Measurements from ENCODE around the gene ZNF496.
"Not testable (repeated sequence)": the region's sequence is repeated elsewhere in the genome, so short reads cannot be mapped to it uniquely, and the experiment has no call there.

Gene ZNF496

DNA sequence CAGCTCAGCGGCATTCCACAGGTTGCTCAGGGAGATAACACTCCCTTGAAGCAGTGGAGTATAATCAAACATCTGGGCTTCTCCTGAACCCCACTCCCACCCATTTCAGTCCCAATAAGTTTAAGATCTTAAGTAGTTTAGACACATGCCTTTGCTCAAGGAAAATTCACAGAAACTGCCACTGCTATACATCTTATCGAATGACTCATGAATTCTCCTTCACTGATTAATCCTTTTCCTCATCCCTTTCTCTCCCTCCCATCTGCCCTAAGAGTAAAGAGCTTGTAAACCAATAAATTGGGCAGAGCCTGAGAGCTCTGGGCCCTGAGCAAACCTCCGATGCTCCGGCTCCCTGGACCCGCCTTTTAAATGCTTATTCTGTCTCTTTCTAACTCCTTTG, 65.6 kb downstream of the ZNF496 start:
- Histone ChIP-seq H3K4me3 (ENCODE audit: low read depth, low read length, poor library complexity, severe bottlenecking) (no peak overlapping the region), H3K9me2 (ENCODE audit: low read depth, low read length) (no peaks in the 10 kb centered on the region), H3K36me3 (ENCODE audit: insufficient read depth, low read length) (no peaks in the 10 kb centered on the region), H3K4me1 (ENCODE audit: insufficient read depth, low read length, severe bottlenecking) (no peaks in the 10 kb centered on the region), H3K4me2 (ENCODE audit: low read length) (no peak overlapping the region), H3K9me3 (ENCODE audit: low read length) (no peaks in the 10 kb centered on the region), H2AFZ (ENCODE audit: low read length) (no peak overlapping the region), H4K20me1 (ENCODE audit: insufficient read depth, low read length) (no peaks in the 10 kb centered on the region), H3K27ac (ENCODE audit: low read depth, low read length, poor library complexity, severe bottlenecking) (no peak overlapping the region), H3K9ac (ENCODE audit: low read length) (no peak overlapping the region), H3K27me3 (ENCODE audit: insufficient read depth, low read length) (no peaks in the 10 kb centered on the region), H3K79me2 (ENCODE audit: insufficient read depth, low read length) (no peaks in the 10 kb centered on the region), H3F3A (ENCODE audit: insufficient read depth, low read length) (no peaks in the 10 kb centered on the region)
- no peak for TF ChIP-seq EZH2 (IDR thresholded peaks at IDR 0.05; ENCODE audit: borderline replicate concordance, low read length)
- TF ChIP-seq, protein P1, sequence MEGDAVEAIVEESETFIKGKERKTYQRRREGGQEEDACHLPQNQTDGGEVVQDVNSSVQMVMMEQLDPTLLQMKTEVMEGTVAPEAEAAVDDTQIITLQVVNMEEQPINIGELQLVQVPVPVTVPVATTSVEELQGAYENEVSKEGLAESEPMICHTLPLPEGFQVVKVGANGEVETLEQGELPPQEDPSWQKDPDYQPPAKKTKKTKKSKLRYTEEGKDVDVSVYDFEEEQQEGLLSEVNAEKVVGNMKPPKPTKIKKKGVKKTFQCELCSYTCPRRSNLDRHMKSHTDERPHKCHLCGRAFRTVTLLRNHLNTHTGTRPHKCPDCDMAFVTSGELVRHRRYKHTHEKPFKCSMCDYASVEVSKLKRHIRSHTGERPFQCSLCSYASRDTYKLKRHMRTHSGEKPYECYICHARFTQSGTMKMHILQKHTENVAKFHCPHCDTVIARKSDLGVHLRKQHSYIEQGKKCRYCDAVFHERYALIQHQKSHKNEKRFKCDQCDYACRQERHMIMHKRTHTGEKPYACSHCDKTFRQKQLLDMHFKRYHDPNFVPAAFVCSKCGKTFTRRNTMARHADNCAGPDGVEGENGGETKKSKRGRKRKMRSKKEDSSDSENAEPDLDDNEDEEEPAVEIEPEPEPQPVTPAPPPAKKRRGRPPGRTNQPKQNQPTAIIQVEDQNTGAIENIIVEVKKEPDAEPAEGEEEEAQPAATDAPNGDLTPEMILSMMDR (IDR thresholded peaks at IDR 0.05; ENCODE audit: low read length) = no peak

DNA sequence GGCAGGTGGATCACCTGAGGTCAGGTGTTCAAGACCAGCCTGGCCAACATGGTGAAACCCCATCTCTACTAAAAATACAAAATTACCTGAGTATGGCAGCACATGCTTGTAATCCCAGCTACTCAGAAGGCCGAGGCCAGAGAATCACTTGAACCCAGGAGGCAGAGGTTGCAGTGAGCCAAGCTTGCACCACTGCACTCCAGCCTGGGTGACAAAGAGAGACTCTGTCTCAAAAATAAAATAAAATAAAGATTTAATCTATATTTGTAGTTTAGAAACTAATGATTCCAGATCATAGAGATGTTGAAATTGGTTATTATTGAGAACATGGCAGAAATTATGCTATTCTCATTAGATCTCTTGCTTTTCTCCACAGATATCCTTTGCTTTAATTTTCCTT, 75.9 kb downstream of the ZNF496 start, which contains the start of gene VN1R5:
VN1R5 (plus strand) TSS at position 301 of the 400 bp plus-strand sequence.
- not testable (repeated sequence) for H3F3A ChIP-seq (ENCODE audit: insufficient read depth, low read length); H3K4me3 ChIP-seq (ENCODE audit: low read depth, low read length, poor library complexity, severe bottlenecking); H3K9me3 ChIP-seq (ENCODE audit: low read length); H4K20me1 ChIP-seq (ENCODE audit: insufficient read depth, low read length); H3K36me3 ChIP-seq (ENCODE audit: insufficient read depth, low read length); H3K9ac ChIP-seq (ENCODE audit: low read length); H3K79me2 ChIP-seq (ENCODE audit: insufficient read depth, low read length); H3K9me2 ChIP-seq (ENCODE audit: low read depth, low read length); H3K4me1 ChIP-seq (ENCODE audit: insufficient read depth, low read length, severe bottlenecking); H3K27me3 ChIP-seq (ENCODE audit: insufficient read depth, low read length); H2AFZ ChIP-seq (ENCODE audit: low read length); H3K27ac ChIP-seq (ENCODE audit: low read depth, low read length, poor library complexity, severe bottlenecking); H3K4me2 ChIP-seq (ENCODE audit: low read length)

DNA sequence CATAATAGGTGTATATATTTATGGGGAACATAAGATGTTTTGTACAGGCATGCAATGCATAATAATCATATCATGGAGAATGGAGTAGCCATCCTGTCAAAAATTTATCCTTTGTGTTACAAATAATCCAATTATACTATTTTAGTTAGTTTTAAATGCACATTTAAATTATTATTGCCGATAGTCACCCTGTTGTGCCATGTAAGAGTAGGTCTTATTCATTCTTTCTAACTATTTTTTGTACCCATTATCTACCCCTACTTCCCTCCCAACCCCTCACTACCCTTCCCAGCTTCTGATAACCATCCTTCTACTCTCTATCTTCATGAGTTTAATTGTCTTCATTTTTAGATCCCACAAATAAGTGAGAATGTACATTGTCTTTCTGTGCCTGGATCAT, 84.1 kb downstream of the ZNF496 start:
- H3K9me3 ChIP-seq (ENCODE audit: low read length) = no peaks in the 10 kb centered on the region
- no peak overlapping the region for H3K27ac ChIP-seq (ENCODE audit: low read depth, low read length, poor library complexity, severe bottlenecking)
- H3F3A ChIP-seq (ENCODE audit: insufficient read depth, low read length) = no peaks in the 10 kb centered on the region
- no peak overlapping the region for H3K9ac ChIP-seq (ENCODE audit: low read length)
- H2AFZ ChIP-seq (ENCODE audit: low read length) = no peak overlapping the region
- H3K4me3 ChIP-seq (ENCODE audit: low read depth, low read length, poor library complexity, severe bottlenecking) = no peak overlapping the region
- TF ChIP-seq, protein P1 (IDR thresholded peaks at IDR 0.05; ENCODE audit: low read length) = no peak
- TF ChIP-seq EZH2 (IDR thresholded peaks at IDR 0.05; ENCODE audit: borderline replicate concordance, low read length) = no peak
- H3K36me3 ChIP-seq (ENCODE audit: insufficient read depth, low read length) = no peaks in the 10 kb centered on the region
- no peaks in the 10 kb centered on the region; the same call in 1 of the 2 replicates for H3K9me2 ChIP-seq (ENCODE audit: low read depth, low read length)
- H3K79me2 ChIP-seq (ENCODE audit: insufficient read depth, low read length) = no peaks in the 10 kb centered on the region
- H4K20me1 ChIP-seq (ENCODE audit: insufficient read depth, low read length) = no peaks in the 10 kb centered on the region
- no peaks in the 10 kb centered on the region for H3K27me3 ChIP-seq (ENCODE audit: insufficient read depth, low read length)
- no peak overlapping the region for H3K4me2 ChIP-seq (ENCODE audit: low read length)
- no peaks in the 10 kb centered on the region for H3K4me1 ChIP-seq (ENCODE audit: insufficient read depth, low read length, severe bottlenecking)
